Measurements from ENCODE around the gene FMNL2.

FMNL2 gene

DNA sequence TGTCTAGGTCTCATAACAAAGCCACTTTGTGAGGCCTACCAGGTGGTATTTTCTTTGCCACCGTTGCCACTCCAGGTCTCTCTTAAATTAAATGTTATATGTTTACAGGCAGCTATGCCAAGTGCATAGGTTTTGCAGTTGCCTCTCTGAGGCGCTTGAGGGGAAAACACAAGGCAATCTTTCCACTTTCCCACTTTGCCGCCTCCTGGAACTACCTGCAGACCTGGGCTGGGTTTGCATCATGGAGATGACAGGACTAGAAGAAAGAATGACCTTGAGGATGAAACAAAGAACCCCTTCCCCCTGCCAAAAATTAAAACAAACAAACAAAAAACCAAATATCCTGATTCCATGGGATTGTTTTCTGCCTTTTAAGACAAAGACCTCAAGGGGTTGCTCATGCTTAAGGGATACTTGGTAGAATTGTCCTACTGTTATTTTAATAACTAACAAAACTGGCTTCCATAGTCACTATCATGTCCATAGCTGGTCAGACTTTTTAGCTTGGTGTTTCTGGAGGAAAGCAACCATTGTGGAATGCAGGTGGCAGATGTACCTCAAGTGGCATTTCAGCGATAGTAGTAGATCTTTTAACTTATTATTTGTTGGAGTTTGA lies 222.4 kb downstream of the FMNL2 start:
- Histone ChIP-seq H3K4me3 (ENCODE audit: low read length) (no peak overlapping the region), H3K27ac (ENCODE audit: low read length) (no peak overlapping the region), H3K27me3 (replicated peaks; ENCODE audit: insufficient read depth, low read length) (no peaks in the 10 kb centered on the region), H4K20me1 (ENCODE audit: insufficient read depth, low read length) (no peaks in the 10 kb centered on the region), H3K79me2 (ENCODE audit: low read length) (no peaks in the 10 kb centered on the region), H3K4me1 (ENCODE audit: low read length) (0 out of 2 replicates have a peak, but pooled peaks cover 3% of the 10 kb centered on the region), H3K9me3 (replicated peaks; ENCODE audit: insufficient read depth, low read length) (no peaks in the 10 kb centered on the region), H2AFZ (ENCODE audit: low read length) (no peak overlapping the region), H3K36me3 (replicated peaks; ENCODE audit: insufficient read depth, low read length) (no peaks in the 10 kb centered on the region), H3K4me2 (ENCODE audit: low read depth, low read length) (no peak overlapping the region), H3K9me2 (replicated peaks; ENCODE audit: insufficient read depth, low read length) (no peaks in the 10 kb centered on the region), H3F3A (ENCODE audit: insufficient read depth, low read length) (no peaks in the 10 kb centered on the region), H3K9ac (ENCODE audit: low read length) (no peak overlapping the region)
- DNase-seq = no peak
- TF ChIP-seq CTCF (IDR thresholded peaks at IDR 0.05; ENCODE audit: low read length) (no peak), EZH2phosphoT487 (IDR thresholded peaks at IDR 0.05; ENCODE audit: low read length) (no peak), EZH2 (optimal IDR thresholded peaks at IDR 0.05; ENCODE audit: low read depth, low read length) (no peak)

- H3K4me1 ChIP-seq (ENCODE audit: low read length) = peaks cover 12% of the 10 kb centered on the region
- no peaks in the 10 kb centered on the region for H3K9me3 ChIP-seq (replicated peaks; ENCODE audit: insufficient read depth, low read length)
- no peak overlapping the region for H3K27ac ChIP-seq (ENCODE audit: low read length)
- H3K27me3 ChIP-seq (replicated peaks; ENCODE audit: insufficient read depth, low read length) = no peaks in the 10 kb centered on the region
- no peaks in the 10 kb centered on the region for H3K79me2 ChIP-seq (ENCODE audit: low read length)
- H3K9ac ChIP-seq (ENCODE audit: low read length) = no peak overlapping the region
- no peak for DNase-seq
- H3K4me2 ChIP-seq (ENCODE audit: low read depth, low read length) = no peak overlapping the region
- no peak overlapping the region for H3K4me3 ChIP-seq (ENCODE audit: low read length)
- TF ChIP-seq EZH2 (optimal IDR thresholded peaks at IDR 0.05; ENCODE audit: low read depth, low read length) (no peak), CTCF (IDR thresholded peaks at IDR 0.05; ENCODE audit: low read length) (no peak), EZH2phosphoT487 (IDR thresholded peaks at IDR 0.05; ENCODE audit: low read length) (no peak)
- H4K20me1 ChIP-seq (ENCODE audit: insufficient read depth, low read length) = no peaks in the 10 kb centered on the region
- no peak overlapping the region for H2AFZ ChIP-seq (ENCODE audit: low read length)
- H3K9me2 ChIP-seq (replicated peaks; ENCODE audit: insufficient read depth, low read length) = no peaks in the 10 kb centered on the region
- H3K36me3 ChIP-seq (replicated peaks; ENCODE audit: insufficient read depth, low read length) = no peaks in the 10 kb centered on the region
- no peaks in the 10 kb centered on the region for H3F3A ChIP-seq (ENCODE audit: insufficient read depth, low read length)
These were observed 223.4 kb downstream of the FMNL2 start for GRCh38 chr2:152558158-152558984.

DNA sequence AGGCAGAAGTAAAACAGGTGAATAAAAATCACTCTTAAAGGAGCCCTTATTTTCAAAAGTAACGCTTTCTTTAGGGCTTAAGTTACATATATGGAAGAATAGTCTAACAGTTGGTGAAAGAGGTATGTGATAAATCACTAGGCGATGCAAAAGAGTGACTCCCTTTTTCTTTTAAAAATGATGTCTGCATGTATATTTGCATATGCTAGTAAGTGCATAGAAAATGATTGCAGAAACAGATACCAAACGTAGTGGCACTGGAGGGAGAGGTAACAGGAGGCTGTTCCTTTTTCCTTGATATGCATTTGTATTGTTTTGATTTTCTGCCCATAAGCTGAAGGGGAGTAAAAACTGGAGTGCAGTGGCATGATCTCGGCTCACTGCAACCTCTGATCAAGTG lies 224.0 kb downstream of the FMNL2 start:
- DNase-seq = no peak
- Histone ChIP-seq H3K36me3 (replicated peaks; ENCODE audit: insufficient read depth, low read length) (no peaks in the 10 kb centered on the region), H3F3A (ENCODE audit: insufficient read depth, low read length) (peaks cover 6% of the 10 kb centered on the region; the same call in 1 of the 2 replicates), H3K79me2 (ENCODE audit: low read length) (no peaks in the 10 kb centered on the region), H3K4me3 (ENCODE audit: low read length) (no peak overlapping the region), H3K9ac (ENCODE audit: low read length) (no peak overlapping the region), H2AFZ (ENCODE audit: low read length) (no peak overlapping the region), H3K27me3 (replicated peaks; ENCODE audit: insufficient read depth, low read length) (no peaks in the 10 kb centered on the region), H3K4me1 (ENCODE audit: low read length) (peaks cover 19% of the 10 kb centered on the region), H4K20me1 (ENCODE audit: insufficient read depth, low read length) (no peaks in the 10 kb centered on the region), H3K9me3 (replicated peaks; ENCODE audit: insufficient read depth, low read length) (no peaks in the 10 kb centered on the region), H3K4me2 (ENCODE audit: low read depth, low read length) (no peak overlapping the region), H3K27ac (ENCODE audit: low read length) (no peak overlapping the region), H3K9me2 (replicated peaks; ENCODE audit: insufficient read depth, low read length) (no peaks in the 10 kb centered on the region)
- TF ChIP-seq CTCF (IDR thresholded peaks at IDR 0.05; ENCODE audit: low read length) = no peak
- no peak for TF ChIP-seq EZH2 (optimal IDR thresholded peaks at IDR 0.05; ENCODE audit: low read depth, low read length)
- TF ChIP-seq EZH2phosphoT487 (IDR thresholded peaks at IDR 0.05; ENCODE audit: low read length) = no peak

Data from MM.1S (cell line).